HG03342 (cell line): ENCODE measurements around the gene CACNA2D1.
"Not testable (repeated sequence)": the region's sequence is repeated elsewhere in the genome, so short reads cannot be mapped to it uniquely, and the experiment has no call there.

ENCODE experiments used
- ATAC-seq: cut with Tn5 transposase; IDR thresholded peaks from one replicate; pipeline ENCODE4 v1.9.1; 2021; ENCODE audit warnings: mild to moderate bottlenecking, moderate library complexity; ENCODE audit not compliant: unreplicated experiment

CACNA2D1 gene

DNA sequence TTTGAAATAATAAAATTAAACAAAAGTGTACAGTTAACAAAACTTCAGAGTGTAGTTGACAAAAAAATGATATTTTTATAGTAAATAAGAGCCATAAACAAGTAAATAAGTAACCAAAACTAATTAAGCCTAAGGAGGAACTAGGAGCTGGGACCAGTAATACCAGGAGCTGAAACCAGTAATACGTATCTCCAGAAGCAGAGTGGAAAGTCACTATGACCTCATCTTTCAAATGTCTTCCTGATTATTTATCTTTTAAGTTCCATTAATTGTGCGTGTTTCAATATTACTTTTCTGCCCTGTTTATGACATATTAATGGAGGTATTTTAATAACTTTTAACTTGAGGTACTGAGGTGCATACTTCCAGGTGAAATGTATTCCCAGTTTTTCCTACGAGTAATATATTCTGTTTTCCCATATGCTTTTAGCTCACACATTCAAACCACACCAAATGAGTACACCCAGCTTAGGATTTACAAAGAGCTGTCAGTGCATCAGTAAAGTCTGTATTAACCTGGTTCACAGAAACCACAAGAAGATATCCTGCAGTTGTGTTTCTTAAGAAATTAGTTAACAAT, 390.0 kb downstream of the CACNA2D1 start:
- no peak for ATAC-seq

- ATAC-seq = no peak
Observed at GRCh38 chr7:82051601-82052000, 392.0 kb downstream of the CACNA2D1 start.

DNA sequence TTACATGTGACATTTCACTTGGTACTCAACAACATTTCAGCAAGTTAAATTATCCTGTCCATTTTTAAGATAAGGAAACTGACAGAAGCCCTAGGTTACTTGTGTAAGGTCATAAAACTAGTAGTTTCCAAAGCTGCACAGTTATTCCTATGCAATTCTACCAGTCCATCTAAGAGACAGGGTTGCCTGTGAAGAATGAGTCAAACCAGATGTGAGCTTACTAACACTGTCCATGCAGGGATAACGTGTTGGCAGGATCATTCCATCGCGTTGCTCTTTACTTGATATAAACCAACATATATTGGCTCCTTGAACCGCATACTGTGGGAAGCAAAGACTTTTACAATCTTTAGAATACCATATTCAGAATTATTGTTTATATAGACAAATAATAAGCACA, 392.8 kb downstream of the CACNA2D1 start:
- no peak for ATAC-seq

GRCh38 chr7:82049891-82050533, 393.6 kb downstream of the CACNA2D1 start:
- peak; percentile 58 for ATAC-seq

- ATAC-seq = peak; percentile 70
Observed at GRCh38 chr7:82049442-82049841, 394.1 kb downstream of the CACNA2D1 start.

DNA sequence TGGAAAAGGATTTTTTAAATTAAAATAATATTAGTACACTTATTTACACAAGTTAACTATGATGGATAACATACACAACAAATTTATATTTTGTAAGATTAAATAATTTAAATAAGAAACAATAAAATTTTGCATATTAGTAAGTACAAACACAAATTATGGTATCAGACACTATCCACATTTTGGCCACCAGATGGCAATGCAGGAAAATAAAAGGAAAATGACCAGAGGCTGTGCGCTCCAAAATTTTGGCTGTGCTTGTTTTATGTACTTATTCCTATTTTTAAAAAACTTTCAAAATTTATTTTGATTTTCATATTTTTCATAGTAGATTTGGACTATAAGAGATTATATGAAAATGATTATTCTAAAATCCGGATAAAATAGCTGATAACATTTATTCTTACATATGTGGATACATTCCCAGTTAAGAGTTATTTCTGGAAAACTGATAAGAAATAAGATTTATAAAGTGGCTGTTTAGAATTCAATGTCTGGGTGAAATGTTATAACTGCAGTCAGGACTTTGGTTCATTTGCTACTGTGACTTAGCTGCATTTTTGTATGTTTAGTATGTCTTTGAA, 399.0 kb downstream of the CACNA2D1 start:
- ATAC-seq = peak; percentile 61

GRCh38 chr7:82039621-82040020, 404.0 kb downstream of the CACNA2D1 start:
- no peak for ATAC-seq

DNA sequence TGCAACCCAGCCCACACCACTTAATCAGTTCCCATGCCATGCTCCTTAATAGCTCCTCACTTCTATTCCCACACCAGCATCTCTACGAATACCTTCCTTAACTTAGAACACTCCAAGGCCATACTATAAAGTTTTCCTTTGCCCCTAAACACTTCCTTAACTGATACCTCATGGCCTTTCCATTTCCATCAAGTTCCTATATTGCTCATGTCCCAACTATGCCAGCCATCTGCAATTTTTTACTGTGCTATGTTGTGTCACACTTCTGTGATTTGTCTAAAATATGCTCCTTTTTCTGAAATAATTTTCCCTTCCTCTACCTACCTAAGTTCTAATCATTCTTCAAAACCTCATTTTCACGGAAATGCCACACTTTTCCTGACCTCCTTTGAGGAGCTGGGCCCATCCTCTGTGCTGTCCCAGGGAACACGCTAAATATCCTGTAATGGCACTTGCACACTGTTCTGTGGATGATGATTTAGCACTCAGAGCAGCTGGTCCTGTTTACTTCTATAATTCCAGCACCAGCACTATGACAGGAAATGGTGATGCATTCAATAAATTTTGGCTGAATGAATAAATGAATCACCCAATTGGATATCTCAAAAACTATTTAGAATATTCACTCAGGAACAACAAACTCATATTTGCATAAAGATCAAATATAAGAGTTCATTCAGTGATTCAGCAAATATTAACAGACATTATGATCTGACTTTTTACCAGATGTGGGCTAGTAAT, 407.3 kb downstream of the CACNA2D1 start:
- ATAC-seq = no peak

DNA sequence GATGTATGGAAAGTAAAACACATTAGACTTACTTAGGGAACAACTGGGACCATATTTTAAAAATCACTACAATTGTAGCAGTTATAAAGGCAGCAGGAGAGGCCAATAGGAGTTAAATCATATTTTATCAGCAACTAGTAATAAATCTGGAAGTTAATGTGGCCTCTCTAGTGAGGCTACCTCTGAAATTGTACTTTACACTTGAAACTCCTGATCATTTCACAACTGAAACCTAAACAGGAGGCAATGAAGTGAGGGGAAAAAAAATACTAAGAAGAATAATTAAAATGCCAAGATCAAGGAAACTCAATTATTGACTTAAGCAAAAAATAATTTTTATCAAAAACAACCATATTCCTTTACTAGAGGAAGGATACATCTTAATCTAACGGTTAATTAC, 408.1 kb downstream of the CACNA2D1 start:
- no peak for ATAC-seq

GRCh38 chr7:82032901-82033300, 410.7 kb downstream of the CACNA2D1 start:
- ATAC-seq = no peak

DNA sequence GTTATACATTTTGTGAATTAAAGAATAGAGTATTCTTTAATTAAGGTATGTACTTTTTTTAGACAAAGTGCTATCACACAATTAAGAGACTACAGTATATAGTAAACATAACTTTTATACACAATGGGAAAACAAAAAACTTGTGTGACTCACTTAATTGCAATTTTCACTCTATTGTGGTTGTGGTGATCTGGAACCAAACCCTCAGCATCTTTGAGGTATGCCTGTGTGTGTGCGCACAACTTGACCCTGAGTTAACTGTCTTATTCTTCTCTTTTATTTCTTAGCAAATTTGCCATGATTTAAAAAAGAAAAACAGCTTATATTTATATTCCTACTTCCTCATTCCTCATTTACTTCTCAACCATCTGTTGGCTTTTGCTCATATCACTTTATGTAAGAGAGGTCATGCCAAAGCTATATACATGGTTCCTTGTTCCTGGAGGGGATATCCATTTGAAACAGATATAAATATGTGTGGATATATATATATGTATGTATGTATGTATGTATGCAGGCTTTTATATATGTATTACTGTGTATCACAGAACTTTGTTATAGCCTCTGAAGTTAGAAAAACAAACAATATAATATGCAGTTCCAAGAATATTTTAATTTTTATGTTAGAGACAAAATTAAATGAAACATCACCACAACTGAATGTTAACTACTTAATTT, 414.2 kb downstream of the CACNA2D1 start:
- no peak for ATAC-seq

DNA sequence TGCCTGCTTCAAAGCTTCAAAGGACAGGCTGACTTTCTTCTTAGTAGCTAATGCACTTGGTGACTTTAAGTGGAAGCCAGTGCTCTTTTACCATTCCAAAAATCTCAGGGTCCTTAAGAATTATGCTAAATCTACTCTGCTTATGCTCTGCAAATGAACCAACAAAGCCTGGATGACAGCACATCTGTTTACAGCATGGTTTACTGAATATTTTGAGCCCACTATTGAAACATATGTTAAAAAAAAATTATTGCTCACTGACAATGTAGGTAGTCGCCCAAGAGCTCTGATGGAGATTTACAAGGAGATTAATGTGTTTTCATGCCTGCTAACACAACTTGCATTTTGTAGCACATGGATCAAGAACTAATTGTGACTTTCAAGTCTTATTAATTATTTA, 415.5 kb downstream of the CACNA2D1 start:
- no peak for ATAC-seq

- ATAC-seq = no peak
Observed at GRCh38 chr7:82021713-82022112, 421.9 kb downstream of the CACNA2D1 start.

DNA sequence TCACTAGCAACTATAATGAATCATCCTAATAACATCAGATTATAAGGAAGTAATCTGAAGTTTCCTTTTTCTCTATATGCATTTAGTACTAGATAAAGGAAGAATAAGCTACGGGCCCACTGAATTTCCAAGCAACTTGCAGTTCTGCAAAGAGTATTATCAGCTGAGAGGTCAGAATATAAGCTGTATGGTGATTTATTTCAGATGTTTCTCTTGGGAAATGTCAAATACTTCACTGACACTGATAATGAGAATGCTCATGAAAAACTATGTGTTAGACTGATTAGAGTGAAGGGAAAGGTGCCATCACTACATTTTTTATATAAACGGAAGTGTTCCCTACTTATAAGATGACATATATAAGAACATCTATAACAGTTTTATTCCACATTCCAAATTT, 422.5 kb downstream of the CACNA2D1 start:
- no peak for ATAC-seq

DNA sequence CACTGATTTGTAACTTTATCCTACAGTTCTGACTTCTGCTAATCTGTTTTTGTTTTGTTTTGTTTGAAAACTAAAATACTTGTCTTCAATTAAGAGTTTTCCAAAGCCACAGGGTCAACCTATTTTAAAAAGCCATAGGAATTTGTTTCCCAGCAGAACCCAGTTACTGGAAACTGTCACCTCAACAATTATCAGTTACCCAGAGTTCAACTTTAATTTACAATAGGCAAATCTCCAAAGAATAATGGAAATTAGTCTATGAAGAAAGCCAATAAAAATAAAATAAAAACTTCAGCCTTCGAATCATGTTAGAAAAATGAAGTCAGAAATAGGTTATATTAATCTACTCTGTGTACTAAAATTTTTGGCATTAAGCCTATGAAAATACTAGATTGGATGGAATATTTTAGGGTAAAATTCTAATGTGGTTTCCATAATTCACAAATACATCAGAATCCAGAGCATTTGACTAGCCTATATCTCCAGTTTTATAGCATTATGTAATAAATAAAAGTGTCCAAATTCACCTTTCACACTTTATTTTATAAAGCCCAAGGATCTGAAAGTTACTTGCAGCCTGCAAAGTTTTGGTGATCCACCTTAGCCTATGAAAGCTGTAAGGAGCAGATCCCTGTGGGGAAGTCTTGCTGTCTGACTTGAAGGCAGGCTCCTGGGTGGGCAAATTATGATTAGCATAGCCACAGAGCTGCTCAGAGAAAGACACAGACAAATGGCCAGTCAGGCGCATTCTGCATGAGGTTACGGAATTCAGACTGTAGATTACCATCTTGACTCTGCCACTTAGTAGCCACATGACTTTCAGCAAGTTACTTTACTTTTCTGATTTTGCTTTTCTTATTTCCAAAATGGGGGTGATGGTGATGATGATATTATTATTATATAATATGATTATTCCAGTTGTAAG, 423.8 kb downstream of the CACNA2D1 start:
- no peak for ATAC-seq

DNA sequence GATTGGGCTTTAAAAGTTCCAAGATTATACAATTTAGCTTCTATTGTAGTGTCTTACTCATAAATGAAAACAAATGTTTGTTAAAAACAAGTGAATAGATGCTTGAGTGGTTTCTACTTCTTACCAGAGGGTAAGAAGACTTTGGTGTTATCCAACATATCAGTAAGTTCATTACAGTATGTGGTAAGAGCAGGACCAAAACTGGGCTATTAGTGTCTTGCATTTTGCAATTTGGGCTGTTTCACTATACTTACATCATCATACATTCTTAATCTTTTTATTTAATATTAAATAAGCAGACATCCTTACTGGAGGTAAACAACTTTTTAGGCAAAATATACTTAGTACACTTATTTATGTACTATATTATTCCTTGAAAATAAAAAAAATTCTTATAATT, 425.4 kb downstream of the CACNA2D1 start:
- ATAC-seq = no peak

DNA sequence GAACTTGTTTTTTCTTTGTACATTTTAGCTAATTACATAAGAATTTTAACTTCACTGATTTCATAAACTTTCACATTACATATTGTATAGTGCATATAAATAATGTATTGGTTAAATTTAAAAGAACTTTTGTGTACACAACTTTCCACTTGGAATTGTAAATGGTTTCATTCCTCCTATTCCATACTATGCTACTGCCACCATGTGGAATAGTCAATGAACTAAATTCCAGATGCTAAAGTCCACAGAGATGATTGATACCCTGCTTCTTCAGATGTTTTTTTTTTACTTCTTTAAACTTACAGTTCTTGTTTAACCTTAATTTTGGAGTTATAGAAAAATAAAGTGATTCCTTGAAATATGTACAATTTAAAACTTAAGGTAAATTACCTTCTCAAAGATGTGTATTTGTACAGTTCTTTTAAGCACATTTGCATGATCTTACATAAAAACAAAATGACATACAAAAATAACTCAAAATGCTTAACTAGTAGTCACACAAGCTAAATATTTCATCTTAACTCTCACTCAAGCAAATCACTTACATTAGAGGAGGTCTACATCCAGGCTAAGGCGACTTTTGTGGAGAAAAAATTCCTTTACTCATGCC, 426.1 kb downstream of the CACNA2D1 start:
- ATAC-seq = no peak

DNA sequence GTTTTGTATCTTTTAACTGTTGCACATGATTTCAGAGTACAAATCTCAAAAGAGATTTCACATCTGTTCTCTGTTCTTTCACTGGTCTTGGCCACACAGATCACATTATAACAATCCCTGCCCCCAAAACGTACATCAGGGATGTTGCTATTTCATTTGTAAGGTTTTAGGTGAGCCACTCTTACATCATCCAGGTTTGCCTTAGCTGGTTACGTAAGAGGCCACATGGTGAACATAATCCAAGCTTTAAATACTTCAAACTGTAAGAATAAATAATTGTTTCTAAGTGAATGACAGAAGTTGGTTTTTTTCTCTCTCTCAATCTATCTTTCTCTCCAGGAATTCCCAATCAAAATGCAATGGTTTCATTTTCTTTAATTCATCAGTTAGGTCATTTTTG, 427.8 kb downstream of the CACNA2D1 start:
- ATAC-seq = no peak

- ATAC-seq = not testable (repeated sequence)
Observed at GRCh38 chr7:82014574-82014973, 429.0 kb downstream of the CACNA2D1 start.

- no peak for ATAC-seq
Observed at GRCh38 chr7:82012453-82012852, 431.1 kb downstream of the CACNA2D1 start.
